ENCODE measurements around the gene PRRT2. TPM values are rescaled to one million over a fixed set of nuclear protein-coding genes. Genes with fewer than 3 reads are reported as not detected.

PRRT2 gene
- total and polyA plus RNA-seq, 2 experiments from 2014 or later: 13.3 to 16.6 TPM

- no peak overlapping the region for H3K4me3 Mint-ChIP-seq
- Histone ChIP-seq H3K4me2 (no peak overlapping the region), H2AFZ (no peak overlapping the region), H3K4me1 (ENCODE audit: insufficient read depth) (no peaks in the 10 kb centered on the region), H3K27ac (ENCODE audit: low read depth) (no peak overlapping the region), H3K9me2 (ENCODE audit: insufficient read depth) (no peaks in the 10 kb centered on the region), H3K27me3 (ENCODE audit: insufficient read depth) (no peaks in the 10 kb centered on the region), H3K4me3 (no peak overlapping the region), H3K36me3 (ENCODE audit: insufficient read depth) (no peaks in the 10 kb centered on the region), H3F3A (replicated peaks; ENCODE audit: low read depth) (no peaks in the 10 kb centered on the region), H4K20me1 (replicated peaks; ENCODE audit: insufficient read depth) (no peaks in the 10 kb centered on the region), H3K79me2 (replicated peaks; ENCODE audit: insufficient read depth) (no peaks in the 10 kb centered on the region)
- H3K36me3 Mint-ChIP-seq (ENCODE audit: low read depth): no peaks in the 10 kb centered on the region
- H3K27ac Mint-ChIP-seq: no peak overlapping the region
- no peak for DNase-seq (ENCODE audit: low spot score)
- TF ChIP-seq ZNF331 (CRISPR knock-in tag; IDR thresholded peaks at IDR 0.05; ENCODE audit: low read depth) (no peak), ZNF462 (CRISPR knock-in tag; IDR thresholded peaks at IDR 0.05) (no peak), CTCF (conservative IDR thresholded peaks at IDR 0.05; ENCODE audit: low read depth in 2 of 2) (no peak), EZH2phosphoT487 (IDR thresholded peaks at IDR 0.05; ENCODE audit: unreplicated experiment) (no peak), EZH2 (IDR thresholded peaks at IDR 0.05; ENCODE audit: low read depth, unreplicated experiment) (no peak), REST (IDR thresholded peaks at IDR 0.05; ENCODE audit: unreplicated experiment) (no peak), NANOG (IDR thresholded peaks at IDR 0.05; ENCODE audit: borderline replicate concordance) (no peak), POLR2AphosphoS5 (IDR thresholded peaks at IDR 0.05; ENCODE audit: low read depth) (no peak), STAT1 (IDR thresholded peaks at IDR 0.05; ENCODE audit: unreplicated experiment) (no peak), JUNB (IDR thresholded peaks at IDR 0.05; ENCODE audit: unreplicated experiment) (no peak), CREB1 (CRISPR knock-in tag; IDR thresholded peaks at IDR 0.05; ENCODE audit: low read depth) (no peak), ETS1 (IDR thresholded peaks at IDR 0.05) (no peak), ZNF114 (CRISPR knock-in tag; IDR thresholded peaks at IDR 0.05) (no peak)
- H3K27me3 Mint-ChIP-seq (ENCODE audit: insufficient read depth, low read depth, poor library complexity): peaks cover 7% of the 10 kb centered on the region
- ATAC-seq: no peak
- peaks cover 6% of the 10 kb centered on the region; the same call in 1 of the 3 replicates for H3K4me1 Mint-ChIP-seq
- H3K9me3 Mint-ChIP-seq: no peaks in the 10 kb centered on the region
Measured at GRCh38 chr16:29769507-29769906, 42.5 kb upstream of the PRRT2 start.

Measured in GM23338 (cell line).